H1 (cell line): ENCODE data around the gene PLEKHG5. TPM values are rescaled to one million over a fixed set of nuclear protein-coding genes. Genes with fewer than 3 reads are reported as not detected.

Experiments
- CTCF ChIA-PET: fragments of 300-600 bp; sonication (Branson Sonifier 250); formaldehyde crosslinking; loops from one replicate; lab custom pipeline; 2021; ENCODE audit not compliant: partially characterized antibody; lab: Charles Lee
- POLR2A ChIA-PET: fragments of 300-600 bp; sonication (Branson Sonifier 250); formaldehyde crosslinking; loops from one replicate; lab custom pipeline; 2021; ENCODE audit warnings: inconsistent platforms; ENCODE audit not compliant: partially characterized antibody; lab: Charles Lee
- DNase-seq, 2 experiments: peaks; one replicate each; pipeline versions ENCODE4 v3.0.0 to v3.0.0-alpha.2; 2010 to 2022; ENCODE audit warnings: low spot score in 2 of 2, low read depth in 1 of 2, mixed read lengths in 1 of 2
- FAIRE-seq: peaks from 2 replicates; lab custom pipeline; 2011; peaks lifted over from hg19 to GRCh38; lab: Jason Lieb, UNC
- H2AFZ ChIP-seq: 2 replicates; pipeline ENCODE4 v1.8.1; 2012; ENCODE audit warnings: low read length, inconsistent platforms
- H2AK5ac ChIP-seq: 2 replicates; pipeline ENCODE4 v1.6.1; 2013; ENCODE audit warnings: low read depth, low read length
- H2BK120ac ChIP-seq: replicated peaks from 2 replicates; pipeline ENCODE3; 2013; ENCODE audit warnings: low read depth, low read length, inconsistent platforms
- H2BK12ac ChIP-seq: 2 replicates; pipeline ENCODE4 v1.6.1; 2013; ENCODE audit warnings: low read depth, low read length
- H2BK15ac ChIP-seq: 2 replicates; pipeline ENCODE4 v1.6.1; 2013; ENCODE audit warnings: low read length
- H2BK20ac ChIP-seq: 2 replicates; pipeline ENCODE4 v1.6.1; 2013; ENCODE audit warnings: low read length
- H2BK5ac ChIP-seq: 2 replicates; pipeline ENCODE4 v1.6.1; 2013; ENCODE audit warnings: low read depth, low read length
- H3K14ac ChIP-seq: 2 replicates; pipeline ENCODE4 v1.6.1; 2013; ENCODE audit warnings: inconsistent platforms; ENCODE audit not compliant: insufficient read length
- H3K18ac ChIP-seq: 2 replicates; pipeline ENCODE4 v1.6.1; 2013; ENCODE audit warnings: low read length; ENCODE audit errors: extremely low read depth
- H3K23ac ChIP-seq: 2 replicates; pipeline ENCODE4 v1.6.1; 2013; ENCODE audit warnings: inconsistent platforms; ENCODE audit not compliant: insufficient read length
- H3K23me2 ChIP-seq: 2 replicates; pipeline ENCODE4 v1.6.1; 2013; ENCODE audit warnings: low read depth, low read length
- H3K27ac ChIP-seq: 2 replicates; pipeline ENCODE4 v1.6.1; 2011; ENCODE audit warnings: low read depth, low read length, inconsistent platforms
- H3K27me3 ChIP-seq, 4 experiments: replicated peaks in 1 of 4; 1 replicate in 1 of 4; 2 replicates in 3 of 4; pipeline versions ENCODE4 v1.6.1 to v1.8.1; 2011 to 2013; ENCODE audit warnings: low read length in 3 of 4, mild to moderate bottlenecking in 3 of 4, inconsistent platforms in 2 of 4, mixed read lengths in 2 of 4, moderate library complexity in 1 of 4; ENCODE audit not compliant: control insufficient read depth in 3 of 4, insufficient read depth in 3 of 4; ENCODE audit errors: extremely low read depth in 1 of 4
- H3K36me3 ChIP-seq, 4 experiments: 2 replicates each; pipeline versions ENCODE4 v1.6.1 to v1.8.1; 2011 to 2013; ENCODE audit warnings: mild to moderate bottlenecking in 4 of 4, low read length in 3 of 4, moderate library complexity in 2 of 4, control low read depth in 1 of 4, inconsistent platforms in 1 of 4; ENCODE audit not compliant: insufficient read depth in 4 of 4, control insufficient read depth in 2 of 4
- H3K4ac ChIP-seq: replicated peaks from 2 replicates; pipeline ENCODE3; 2013; ENCODE audit warnings: low read length, low read depth, mixed read lengths, inconsistent platforms; ENCODE audit not compliant: insufficient read length
- H3K4me1 ChIP-seq, 4 experiments: replicated peaks in 1 of 4; 1 replicate in 1 of 4; 2 replicates in 3 of 4; pipeline versions ENCODE4 v1.6.1 to v1.8.1; 2011 to 2013; ENCODE audit warnings: low read length in 3 of 4, inconsistent platforms in 2 of 4, mixed read lengths in 1 of 4; ENCODE audit not compliant: insufficient read depth in 4 of 4, control insufficient read depth in 3 of 4
- H3K4me2 ChIP-seq, 2 experiments: 2 replicates each; pipeline versions ENCODE4 v1.6.1 to v1.8.1; 2011 to 2013; ENCODE audit warnings: low read depth in 2 of 2, low read length in 2 of 2, control low read depth in 1 of 2, inconsistent platforms in 1 of 2, mild to moderate bottlenecking in 1 of 2; ENCODE audit not compliant: insufficient read depth in 1 of 2
- H3K4me3 ChIP-seq, 4 experiments: fragments of 200-600, 300-600 bp in 1 of 4; sonication (generic), shearing (Covaris generic), sonication (Bioruptor Twin) in 1 of 4; 2 replicates each; pipeline versions ENCODE4 v1.5.1 to v1.8.1; 2011 to 2016; ENCODE audit warnings: low read length in 4 of 4, low read depth in 3 of 4, control low read depth in 2 of 4, inconsistent platforms in 2 of 4, mild to moderate bottlenecking in 2 of 4, mixed read lengths in 1 of 4, moderate library complexity in 1 of 4; ENCODE audit not compliant: insufficient read depth in 2 of 4; ENCODE audit errors: extremely low read depth in 1 of 4
- H3K56ac ChIP-seq: replicated peaks from 2 replicates; pipeline ENCODE3; 2013; ENCODE audit warnings: low read depth, mild to moderate bottlenecking, mixed read lengths, low read length, inconsistent platforms; ENCODE audit not compliant: insufficient read length
- H3K79me1 ChIP-seq: 2 replicates; pipeline ENCODE4 v1.6.1; 2013; ENCODE audit warnings: low read depth, low read length, control low read depth
- H3K79me2 ChIP-seq, 2 experiments: 2 replicates each; pipeline versions ENCODE4 v1.6.1 to v1.8.1; 2012 to 2013; ENCODE audit warnings: low read length in 2 of 2, mild to moderate bottlenecking in 2 of 2, inconsistent platforms in 1 of 2; ENCODE audit not compliant: insufficient read depth in 2 of 2, control insufficient read depth in 1 of 2
- H3K9ac ChIP-seq, 4 experiments: replicated peaks in 1 of 4; 1 replicate in 1 of 4; 2 replicates in 3 of 4; pipeline versions ENCODE4 v1.6.1 to v1.8.1; 2011 to 2013; ENCODE audit warnings: low read depth in 3 of 4, low read length in 3 of 4, control low read depth in 2 of 4, mild to moderate bottlenecking in 2 of 4, moderate library complexity in 2 of 4, inconsistent platforms in 1 of 4; ENCODE audit errors: extremely low read depth in 1 of 4
- H3K9me3 ChIP-seq, 2 experiments: 2 replicates each; pipeline versions ENCODE4 v1.6.1 to v1.8.1; 2012 to 2013; ENCODE audit warnings: mild to moderate bottlenecking in 2 of 2, moderate library complexity in 2 of 2, control low read depth in 1 of 2, inconsistent platforms in 1 of 2, low read depth in 1 of 2, low read length in 1 of 2, mixed read lengths in 1 of 2; ENCODE audit not compliant: insufficient read depth in 2 of 2
- H4K20me1 ChIP-seq, 2 experiments: replicated peaks in 1 of 2; 2 replicates each; pipeline versions ENCODE3 to v1.8.1; 2011 to 2013; ENCODE audit warnings: inconsistent platforms in 2 of 2, low read length in 2 of 2, mild to moderate bottlenecking in 1 of 2; ENCODE audit not compliant: insufficient read depth in 2 of 2, control insufficient read depth in 1 of 2
- H4K5ac ChIP-seq: 2 replicates; pipeline ENCODE4 v1.6.1; 2013; ENCODE audit warnings: low read length, low read depth, mixed read lengths, inconsistent platforms; ENCODE audit not compliant: insufficient read length
- H4K8ac ChIP-seq: 2 replicates; pipeline ENCODE4 v1.8.0; 2013; ENCODE audit warnings: mild to moderate bottlenecking, moderate library complexity, low read length, inconsistent platforms; ENCODE audit not compliant: insufficient read depth; ENCODE audit errors: extremely low read depth
- H4K91ac ChIP-seq: replicated peaks from 2 replicates; pipeline ENCODE3; 2013; ENCODE audit warnings: low read length, mixed read lengths, inconsistent platforms; ENCODE audit not compliant: insufficient read length
- CEBPB ChIP-seq: IDR thresholded peaks from 2 replicates; pipeline ENCODE4 v1.6.1; 2012; ENCODE audit warnings: low read depth, low read length
- GABPA ChIP-seq: IDR thresholded peaks from 2 replicates; pipeline ENCODE4 v1.6.1; 2011; ENCODE audit warnings: mild to moderate bottlenecking, low read length, moderate library complexity, borderline replicate concordance; ENCODE audit not compliant: insufficient read depth
- RAD21 ChIP-seq, 2 experiments: IDR thresholded peaks in 1 of 2; conservative IDR thresholded peaks in 1 of 2; 2 replicates each; pipeline ENCODE4 v1.6.1; 2011; ENCODE audit warnings: low read depth in 2 of 2, low read length in 2 of 2, improper control_type of control experiment in 1 of 2, inconsistent platforms in 1 of 2, mild to moderate bottlenecking in 1 of 2, moderate library complexity in 1 of 2
- RBBP5 ChIP-seq: IDR thresholded peaks from 2 replicates; pipeline ENCODE4 v1.7.1; 2012; ENCODE audit warnings: low read depth, mild to moderate bottlenecking, inconsistent platforms, low read length, moderate library complexity, borderline replicate concordance
- SIRT6 ChIP-seq: IDR thresholded peaks from one replicate; pipeline ENCODE4 v1.7.1; 2012; ENCODE audit warnings: low read length, inconsistent platforms
- SP2 ChIP-seq: IDR thresholded peaks from 2 replicates; pipeline ENCODE4 v1.6.1; 2012; ENCODE audit warnings: mild to moderate bottlenecking, low read length, inconsistent platforms
- TAF7 ChIP-seq: optimal IDR thresholded peaks from 2 replicates; pipeline ENCODE3; 2011; ENCODE audit warnings: low read depth, mild to moderate bottlenecking, inconsistent platforms, low read length, moderate library complexity, borderline replicate concordance
- WGBS, 2 experiments: shearing (Covaris generic) in 1 of 2; methylation state at CpG; one replicate each; pipeline versions ENCODE4 v1.1.6 to v1.1.7; 2013 to 2015; ENCODE audit warnings: low lambda C conversion rate in 2 of 2, mixed read lengths in 2 of 2, inconsistent platforms in 1 of 2, low coverage in 1 of 2, missing lambda C conversion rate in 1 of 2; ENCODE audit not compliant: insufficient replicate concordance in 2 of 2, insufficient coverage in 1 of 2, insufficient read length in 1 of 2; ENCODE audit errors: extremely low coverage in 1 of 2, missing lambda C conversion rate in 1 of 2; 5-methylcytosine and 5-hydroxymethylcytosine counted together
- polyA plus RNA-seq, 7 experiments: library from polyadenylated mRNA; depleted of rRNA in 3 of 7; stranded (reverse) in 5 of 7; unstranded in 2 of 7; fragments of >200 nt in 5 of 7; fragments of 200-250 nt in 2 of 7; gene quantifications; 1 replicate in 5 of 7; 2 replicates in 1 of 7; 4 replicates in 1 of 7; pipeline versions ENCODE4 v1.2.1 to v1.2.3, GENCODE V29; 2011 to 2013; ENCODE audit warnings: missing spikeins in 2 of 7, mixed read lengths in 2 of 7
- total RNA-seq: library from RNA; stranded (reverse); fragmentation: NEBNext Ultra II Directional; extraction: Animal tissue kit (Norgen Biotek cat#: 25700); gene quantifications from 2 replicates; pipeline ENCODE4 v1.2.1, GENCODE V29; 2021
- TF ChIP-seq, protein P1 (sequence below), 3 experiments: IDR thresholded peaks; 1 replicate in 2 of 3; 2 replicates in 1 of 3; pipeline versions ENCODE4 v1.5.1 to v1.6.1; 2011; ENCODE audit warnings: low read length in 3 of 3, mild to moderate bottlenecking in 3 of 3, inconsistent platforms in 2 of 3, low read depth in 1 of 3, moderate library complexity in 1 of 3; ENCODE audit not compliant: insufficient read depth in 1 of 3; ENCODE audit errors: control extremely low read depth in 1 of 3
- TF ChIP-seq, protein P2 (sequence below): IDR thresholded peaks from 2 replicates; pipeline ENCODE4 v1.6.1; 2012; ENCODE audit warnings: inconsistent platforms

Gene PLEKHG5
- total and polyA plus RNA-seq, 2 of the 8 experiments (the other 6 are each of a cell fraction or from before 2014, with no cell fraction given) = 10.4 to 13.8 TPM

DNA sequence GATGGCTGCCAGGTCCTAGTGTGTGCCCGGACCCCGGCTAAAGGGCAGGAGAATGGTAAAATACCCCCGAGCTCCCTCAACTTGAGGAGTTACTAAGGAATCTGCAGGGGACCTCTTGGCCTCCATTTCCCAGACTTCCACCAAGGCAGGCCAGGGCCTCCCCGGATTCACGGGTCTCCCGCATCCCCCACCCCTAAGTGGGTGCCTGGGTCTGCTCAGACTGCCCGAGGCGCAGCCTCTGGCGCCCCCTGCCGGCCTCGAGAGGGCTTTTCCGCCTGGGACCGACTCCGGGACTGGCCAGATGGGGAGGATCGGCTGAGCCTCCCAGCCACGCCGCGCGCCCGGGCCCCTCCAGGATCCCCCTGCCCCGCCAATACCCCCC is 1.7 kb downstream of the PLEKHG5 start:
- H3K9ac ChIP-seq = no peak overlapping the region

More for the DNA sequence above, 1.7 kb downstream of the PLEKHG5 start:
- DNase-seq = peak in 1 of 2 experiments; percentile 93
- Histone ChIP-seq H3K23me2 (peaks cover 13% of the 10 kb centered on the region; the same call in 1 of the 2 replicates), H3K9me3 (no peaks in the 10 kb centered on the region), H4K5ac (peak overlapping the region; percentile 75), H3K79me2 (no peaks in the 10 kb centered on the region), H3K14ac (no peak overlapping the region), H2BK12ac (no peak overlapping the region), H3K4me3 (peak overlapping the region; percentile 45 to 80 (median 68)), H2AK5ac (no peak overlapping the region; the same call in 1 of the 2 replicates), H4K91ac (peak overlapping the region; percentile 88), H2BK15ac (no peak overlapping the region; the same call in 1 of the 2 replicates), H3K79me1 (no peaks in the 10 kb centered on the region; the same call in 1 of the 2 replicates), H2AFZ (no peak overlapping the region), H3K36me3 (no peaks in the 10 kb centered on the region), H3K18ac (peak overlapping the region; percentile 90; the same call in 1 of the 2 replicates), H3K4ac (peak overlapping the region; percentile 51), H4K20me1 (peaks cover 2 to 3% of the 10 kb centered on the region in 2 experiments), H3K4me1 (peaks cover 0 to 23% (median 13%) of the 10 kb centered on the region in 4 experiments; a peak in 6 of 7 replicates), H3K23ac (no peak overlapping the region), H2BK5ac (0 out of 2 replicates have a peak overlapping the region, but pooled peaks have one; percentile 60), H3K56ac (peak overlapping the region; percentile 87), H2BK20ac (no peak overlapping the region), H3K27ac (no peak overlapping the region), H3K4me2 (peak overlapping the region; percentile 80 to 92), H3K27me3 (no peaks in the 10 kb centered on the region; a peak in 2 of 7 replicates), H2BK120ac (peak overlapping the region; percentile 82), H4K8ac (no peak overlapping the region)
- TF ChIP-seq TAF7 = no peak
- TF ChIP-seq, protein P1, sequence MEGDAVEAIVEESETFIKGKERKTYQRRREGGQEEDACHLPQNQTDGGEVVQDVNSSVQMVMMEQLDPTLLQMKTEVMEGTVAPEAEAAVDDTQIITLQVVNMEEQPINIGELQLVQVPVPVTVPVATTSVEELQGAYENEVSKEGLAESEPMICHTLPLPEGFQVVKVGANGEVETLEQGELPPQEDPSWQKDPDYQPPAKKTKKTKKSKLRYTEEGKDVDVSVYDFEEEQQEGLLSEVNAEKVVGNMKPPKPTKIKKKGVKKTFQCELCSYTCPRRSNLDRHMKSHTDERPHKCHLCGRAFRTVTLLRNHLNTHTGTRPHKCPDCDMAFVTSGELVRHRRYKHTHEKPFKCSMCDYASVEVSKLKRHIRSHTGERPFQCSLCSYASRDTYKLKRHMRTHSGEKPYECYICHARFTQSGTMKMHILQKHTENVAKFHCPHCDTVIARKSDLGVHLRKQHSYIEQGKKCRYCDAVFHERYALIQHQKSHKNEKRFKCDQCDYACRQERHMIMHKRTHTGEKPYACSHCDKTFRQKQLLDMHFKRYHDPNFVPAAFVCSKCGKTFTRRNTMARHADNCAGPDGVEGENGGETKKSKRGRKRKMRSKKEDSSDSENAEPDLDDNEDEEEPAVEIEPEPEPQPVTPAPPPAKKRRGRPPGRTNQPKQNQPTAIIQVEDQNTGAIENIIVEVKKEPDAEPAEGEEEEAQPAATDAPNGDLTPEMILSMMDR (IDR thresholded peaks at IDR 0.05; ENCODE audit: control extremely low read depth in 1 of 3, insufficient read depth in 1 of 3, low read depth in 1 of 3, low read length in 3 of 3) = peak in 2 of 3 experiments; percentile 84 to 90; a peak in 3 of 4 replicates
- TF ChIP-seq SP2 = no peak
- TF ChIP-seq GABPA = peak; percentile 54; the same call in 1 of the 2 replicates
- TF ChIP-seq, protein P2, sequence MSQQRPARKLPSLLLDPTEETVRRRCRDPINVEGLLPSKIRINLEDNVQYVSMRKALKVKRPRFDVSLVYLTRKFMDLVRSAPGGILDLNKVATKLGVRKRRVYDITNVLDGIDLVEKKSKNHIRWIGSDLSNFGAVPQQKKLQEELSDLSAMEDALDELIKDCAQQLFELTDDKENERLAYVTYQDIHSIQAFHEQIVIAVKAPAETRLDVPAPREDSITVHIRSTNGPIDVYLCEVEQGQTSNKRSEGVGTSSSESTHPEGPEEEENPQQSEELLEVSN = no peak
- TF ChIP-seq RBBP5 = no peak
- no peak for TF ChIP-seq CEBPB
- no peak for TF ChIP-seq SIRT6
- peak; percentile 68 to 74 for TF ChIP-seq RAD21 (IDR thresholded peaks at IDR 0.05 in 1 of 2, conservative IDR thresholded peaks at IDR 0.05 in 1 of 2; ENCODE audit: low read depth in 2 of 2, low read length in 2 of 2)
- 22% methylated on average over 12 of the region's 21 CpGs; no CpG with 5 or more reads in 1 of the 2 experiments for WGBS, 2 experiments
- ChIA-PET CTCF (interaction anchor here (0.6 to 12.0 kb wide), 18 partner anchors 9 to 147 kb away, joined by 3 to 168 read pairs (median 7); partner anchors contain the start of gene NOL9), POLR2A (interaction anchor here (0.7 to 1.3 kb wide), 3 partner anchors 37 to 244 kb away, joined by 3 read pairs; no protein-coding TSS in a partner anchor)
- FAIRE-seq = no peak
